ENCODE measurements around the gene MRPS18A. TPM values are rescaled to one million over a fixed set of nuclear protein-coding genes. Genes with fewer than 3 reads are reported as not detected.

MRPS18A gene
- total and polyA plus RNA-seq, 9 of the 15 experiments (the other 6 are each of a cell fraction or from before 2014, with no cell fraction given) = 87.5 to 243 (median 125) TPM

DNA sequence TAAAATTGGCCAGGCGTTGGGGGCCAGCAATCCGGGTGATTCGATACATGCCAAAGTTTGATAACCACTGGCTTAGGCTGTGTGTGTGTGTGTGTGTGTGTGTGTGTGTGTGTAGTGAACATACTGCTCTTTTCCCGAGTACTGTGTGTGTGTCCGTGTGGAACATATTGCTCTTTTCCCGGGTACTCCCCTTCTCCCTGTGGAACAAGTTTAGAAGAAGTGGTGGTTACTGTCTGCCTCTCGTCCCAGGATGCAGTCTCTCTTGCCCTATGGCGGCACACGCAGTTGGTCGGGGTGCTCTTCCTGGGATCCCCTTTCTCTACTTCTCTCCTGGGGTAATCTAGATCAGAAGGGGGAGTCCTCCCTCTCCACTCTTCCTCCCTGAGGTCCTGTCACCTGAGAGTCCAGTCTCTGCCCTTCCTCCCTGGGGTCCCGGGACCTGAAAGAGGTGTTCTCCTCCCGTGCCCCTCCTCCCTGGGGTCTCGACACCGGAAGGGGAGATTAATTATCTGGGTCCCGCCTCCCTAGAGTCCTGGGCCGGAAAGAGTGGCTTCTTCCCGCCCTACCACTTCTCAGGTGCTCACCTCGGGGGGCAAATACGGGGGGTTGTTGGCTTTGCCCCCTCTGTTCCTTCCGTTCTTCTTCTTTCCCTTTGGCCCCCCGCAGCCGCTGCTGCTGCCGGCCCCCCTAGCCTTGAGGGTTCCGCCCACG is 59.0 kb downstream of the MRPS18A start (continued):
- TF ChIP-seq ASH1L (IDR thresholded peaks at IDR 0.05; ENCODE audit: borderline replicate concordance, low read depth, partially characterized antibody) = peak; percentile 41
- peak; percentile 95 for TF ChIP-seq BRD9 (IDR thresholded peaks at IDR 0.05; ENCODE audit: low read depth, partially characterized antibody)
- no peak for TF ChIP-seq ZNF184 (CRISPR knock-in tag; IDR thresholded peaks at IDR 0.05)
- TF ChIP-seq PML (IDR thresholded peaks at IDR 0.05; ENCODE audit: low read length) = peak; percentile 84; the same call in 1 of the 2 replicates
- TF ChIP-seq GABPA (tag; conservative IDR thresholded peaks at IDR 0.05; ENCODE audit: low read depth) = no peak
- TF ChIP-seq, protein P1, sequence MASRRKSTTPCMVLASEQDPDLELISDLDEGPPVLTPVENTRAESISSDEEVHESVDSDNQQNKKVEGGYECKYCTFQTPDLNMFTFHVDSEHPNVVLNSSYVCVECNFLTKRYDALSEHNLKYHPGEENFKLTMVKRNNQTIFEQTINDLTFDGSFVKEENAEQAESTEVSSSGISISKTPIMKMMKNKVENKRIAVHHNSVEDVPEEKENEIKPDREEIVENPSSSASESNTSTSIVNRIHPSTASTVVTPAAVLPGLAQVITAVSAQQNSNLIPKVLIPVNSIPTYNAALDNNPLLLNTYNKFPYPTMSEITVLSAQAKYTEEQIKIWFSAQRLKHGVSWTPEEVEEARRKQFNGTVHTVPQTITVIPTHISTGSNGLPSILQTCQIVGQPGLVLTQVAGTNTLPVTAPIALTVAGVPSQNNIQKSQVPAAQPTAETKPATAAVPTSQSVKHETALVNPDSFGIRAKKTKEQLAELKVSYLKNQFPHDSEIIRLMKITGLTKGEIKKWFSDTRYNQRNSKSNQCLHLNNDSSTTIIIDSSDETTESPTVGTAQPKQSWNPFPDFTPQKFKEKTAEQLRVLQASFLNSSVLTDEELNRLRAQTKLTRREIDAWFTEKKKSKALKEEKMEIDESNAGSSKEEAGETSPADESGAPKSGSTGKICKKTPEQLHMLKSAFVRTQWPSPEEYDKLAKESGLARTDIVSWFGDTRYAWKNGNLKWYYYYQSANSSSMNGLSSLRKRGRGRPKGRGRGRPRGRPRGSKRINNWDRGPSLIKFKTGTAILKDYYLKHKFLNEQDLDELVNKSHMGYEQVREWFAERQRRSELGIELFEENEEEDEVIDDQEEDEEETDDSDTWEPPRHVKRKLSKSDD (conservative IDR thresholded peaks at IDR 0.05; ENCODE audit: low read length) = peak; percentile 18; the same call in 1 of the 2 replicates
- TF ChIP-seq LARP7 (IDR thresholded peaks at IDR 0.05) = peak; percentile 67; the same call in 1 of the 2 replicates
- TF ChIP-seq, protein P2, sequence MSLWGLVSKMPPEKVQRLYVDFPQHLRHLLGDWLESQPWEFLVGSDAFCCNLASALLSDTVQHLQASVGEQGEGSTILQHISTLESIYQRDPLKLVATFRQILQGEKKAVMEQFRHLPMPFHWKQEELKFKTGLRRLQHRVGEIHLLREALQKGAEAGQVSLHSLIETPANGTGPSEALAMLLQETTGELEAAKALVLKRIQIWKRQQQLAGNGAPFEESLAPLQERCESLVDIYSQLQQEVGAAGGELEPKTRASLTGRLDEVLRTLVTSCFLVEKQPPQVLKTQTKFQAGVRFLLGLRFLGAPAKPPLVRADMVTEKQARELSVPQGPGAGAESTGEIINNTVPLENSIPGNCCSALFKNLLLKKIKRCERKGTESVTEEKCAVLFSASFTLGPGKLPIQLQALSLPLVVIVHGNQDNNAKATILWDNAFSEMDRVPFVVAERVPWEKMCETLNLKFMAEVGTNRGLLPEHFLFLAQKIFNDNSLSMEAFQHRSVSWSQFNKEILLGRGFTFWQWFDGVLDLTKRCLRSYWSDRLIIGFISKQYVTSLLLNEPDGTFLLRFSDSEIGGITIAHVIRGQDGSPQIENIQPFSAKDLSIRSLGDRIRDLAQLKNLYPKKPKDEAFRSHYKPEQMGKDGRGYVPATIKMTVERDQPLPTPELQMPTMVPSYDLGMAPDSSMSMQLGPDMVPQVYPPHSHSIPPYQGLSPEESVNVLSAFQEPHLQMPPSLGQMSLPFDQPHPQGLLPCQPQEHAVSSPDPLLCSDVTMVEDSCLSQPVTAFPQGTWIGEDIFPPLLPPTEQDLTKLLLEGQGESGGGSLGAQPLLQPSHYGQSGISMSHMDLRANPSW (CRISPR knock-in tag; IDR thresholded peaks at IDR 0.05) = no peak
- 0 out of 2 replicates have a peak, but pooled peaks have one; percentile 23 for TF ChIP-seq PHB2 (IDR thresholded peaks at IDR 0.05; ENCODE audit: low read depth)
- TF ChIP-seq, protein P3, sequence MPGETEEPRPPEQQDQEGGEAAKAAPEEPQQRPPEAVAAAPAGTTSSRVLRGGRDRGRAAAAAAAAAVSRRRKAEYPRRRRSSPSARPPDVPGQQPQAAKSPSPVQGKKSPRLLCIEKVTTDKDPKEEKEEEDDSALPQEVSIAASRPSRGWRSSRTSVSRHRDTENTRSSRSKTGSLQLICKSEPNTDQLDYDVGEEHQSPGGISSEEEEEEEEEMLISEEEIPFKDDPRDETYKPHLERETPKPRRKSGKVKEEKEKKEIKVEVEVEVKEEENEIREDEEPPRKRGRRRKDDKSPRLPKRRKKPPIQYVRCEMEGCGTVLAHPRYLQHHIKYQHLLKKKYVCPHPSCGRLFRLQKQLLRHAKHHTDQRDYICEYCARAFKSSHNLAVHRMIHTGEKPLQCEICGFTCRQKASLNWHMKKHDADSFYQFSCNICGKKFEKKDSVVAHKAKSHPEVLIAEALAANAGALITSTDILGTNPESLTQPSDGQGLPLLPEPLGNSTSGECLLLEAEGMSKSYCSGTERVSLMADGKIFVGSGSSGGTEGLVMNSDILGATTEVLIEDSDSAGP (CRISPR knock-in tag; IDR thresholded peaks at IDR 0.05) = peak; percentile 13; the same call in 1 of the 2 replicates
- peak; percentile 47; the same call in 1 of the 2 replicates for TF ChIP-seq PHB (CRISPR knock-in tag; IDR thresholded peaks at IDR 0.05)
- TF ChIP-seq ZNF583 (CRISPR knock-in tag; IDR thresholded peaks at IDR 0.05) = 0 out of 2 replicates have a peak, but pooled peaks have one; percentile 35
- TF ChIP-seq, protein P4, sequence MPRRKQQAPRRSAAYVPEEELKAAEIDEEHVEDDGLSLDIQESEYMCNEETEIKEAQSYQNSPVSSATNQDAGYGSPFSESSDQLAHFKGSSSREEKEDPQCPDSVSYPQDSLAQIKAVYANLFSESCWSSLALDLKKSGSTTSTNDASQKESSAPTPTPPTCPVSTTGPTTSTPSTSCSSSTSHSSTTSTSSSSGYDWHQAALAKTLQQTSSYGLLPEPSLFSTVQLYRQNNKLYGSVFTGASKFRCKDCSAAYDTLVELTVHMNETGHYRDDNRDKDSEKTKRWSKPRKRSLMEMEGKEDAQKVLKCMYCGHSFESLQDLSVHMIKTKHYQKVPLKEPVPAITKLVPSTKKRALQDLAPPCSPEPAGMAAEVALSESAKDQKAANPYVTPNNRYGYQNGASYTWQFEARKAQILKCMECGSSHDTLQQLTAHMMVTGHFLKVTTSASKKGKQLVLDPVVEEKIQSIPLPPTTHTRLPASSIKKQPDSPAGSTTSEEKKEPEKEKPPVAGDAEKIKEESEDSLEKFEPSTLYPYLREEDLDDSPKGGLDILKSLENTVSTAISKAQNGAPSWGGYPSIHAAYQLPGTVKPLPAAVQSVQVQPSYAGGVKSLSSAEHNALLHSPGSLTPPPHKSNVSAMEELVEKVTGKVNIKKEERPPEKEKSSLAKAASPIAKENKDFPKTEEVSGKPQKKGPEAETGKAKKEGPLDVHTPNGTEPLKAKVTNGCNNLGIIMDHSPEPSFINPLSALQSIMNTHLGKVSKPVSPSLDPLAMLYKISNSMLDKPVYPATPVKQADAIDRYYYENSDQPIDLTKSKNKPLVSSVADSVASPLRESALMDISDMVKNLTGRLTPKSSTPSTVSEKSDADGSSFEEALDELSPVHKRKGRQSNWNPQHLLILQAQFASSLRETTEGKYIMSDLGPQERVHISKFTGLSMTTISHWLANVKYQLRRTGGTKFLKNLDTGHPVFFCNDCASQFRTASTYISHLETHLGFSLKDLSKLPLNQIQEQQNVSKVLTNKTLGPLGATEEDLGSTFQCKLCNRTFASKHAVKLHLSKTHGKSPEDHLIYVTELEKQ (CRISPR knock-in tag; IDR thresholded peaks at IDR 0.05) = no peak
- TF ChIP-seq, protein P5, sequence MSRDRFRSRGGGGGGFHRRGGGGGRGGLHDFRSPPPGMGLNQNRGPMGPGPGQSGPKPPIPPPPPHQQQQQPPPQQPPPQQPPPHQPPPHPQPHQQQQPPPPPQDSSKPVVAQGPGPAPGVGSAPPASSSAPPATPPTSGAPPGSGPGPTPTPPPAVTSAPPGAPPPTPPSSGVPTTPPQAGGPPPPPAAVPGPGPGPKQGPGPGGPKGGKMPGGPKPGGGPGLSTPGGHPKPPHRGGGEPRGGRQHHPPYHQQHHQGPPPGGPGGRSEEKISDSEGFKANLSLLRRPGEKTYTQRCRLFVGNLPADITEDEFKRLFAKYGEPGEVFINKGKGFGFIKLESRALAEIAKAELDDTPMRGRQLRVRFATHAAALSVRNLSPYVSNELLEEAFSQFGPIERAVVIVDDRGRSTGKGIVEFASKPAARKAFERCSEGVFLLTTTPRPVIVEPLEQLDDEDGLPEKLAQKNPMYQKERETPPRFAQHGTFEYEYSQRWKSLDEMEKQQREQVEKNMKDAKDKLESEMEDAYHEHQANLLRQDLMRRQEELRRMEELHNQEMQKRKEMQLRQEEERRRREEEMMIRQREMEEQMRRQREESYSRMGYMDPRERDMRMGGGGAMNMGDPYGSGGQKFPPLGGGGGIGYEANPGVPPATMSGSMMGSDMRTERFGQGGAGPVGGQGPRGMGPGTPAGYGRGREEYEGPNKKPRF (IDR thresholded peaks at IDR 0.05; ENCODE audit: low read depth, low read length) = no peak
